OCI-LY1 (cell line): Measurements from ENCODE around the gene SLC25A26.

ENCODE experiments used
- H2AFZ ChIP-seq: fragments of 200-600 bp; sonication (generic), shearing (Covaris generic); 2 replicates; pipeline ENCODE4 v1.6.0; 2014; ENCODE audit warnings: antibody characterized with exemption, mild to moderate bottlenecking, low read length
- H3F3A ChIP-seq: fragments of 200-600 bp; sonication (generic), shearing (Covaris generic); 2 replicates; pipeline ENCODE4 v1.6.0; 2014; ENCODE audit warnings: mild to moderate bottlenecking, antibody characterized with exemption, low read length, moderate library complexity; ENCODE audit not compliant: insufficient read depth
- H3K27ac ChIP-seq: fragments of 200-600 bp; sonication (generic); 2 replicates; pipeline ENCODE4 v1.5.1; 2014; ENCODE audit warnings: low read length, mixed run types, mild to moderate bottlenecking, low read depth; ENCODE audit not compliant: poor library complexity, severe bottlenecking
- H3K27me3 ChIP-seq: fragments of 200-600 bp; sonication (generic); 2 replicates; pipeline ENCODE4 v1.6.0; 2014; ENCODE audit warnings: antibody characterized with exemption, mild to moderate bottlenecking, low read length, moderate library complexity; ENCODE audit not compliant: insufficient read depth
- H3K36me3 ChIP-seq: fragments of 200-600 bp; sonication (generic); 2 replicates; pipeline ENCODE4 v1.6.1; 2014; ENCODE audit warnings: mild to moderate bottlenecking, antibody characterized with exemption, low read length, moderate library complexity, mixed read lengths; ENCODE audit not compliant: insufficient read depth
- H3K4me1 ChIP-seq: fragments of 200-600 bp; sonication (generic); 2 replicates; pipeline ENCODE4 v1.5.1; 2014; ENCODE audit warnings: mild to moderate bottlenecking, low read length, moderate library complexity; ENCODE audit not compliant: insufficient read depth, severe bottlenecking
- H3K4me2 ChIP-seq: fragments of 200-600 bp; sonication (generic), shearing (Covaris generic); 2 replicates; pipeline ENCODE4 v1.6.1; 2014; ENCODE audit warnings: low read length
- H3K4me3 ChIP-seq: fragments of 200-600 bp; sonication (generic); 2 replicates; pipeline ENCODE4 v1.5.1; 2014; ENCODE audit warnings: low read length, low read depth, mild to moderate bottlenecking, mixed read lengths; ENCODE audit not compliant: poor library complexity, severe bottlenecking
- H3K79me2 ChIP-seq: fragments of 200-600 bp; shearing (Covaris generic); 2 replicates; pipeline ENCODE4 v1.6.1; 2016; ENCODE audit warnings: mixed run types, low read length, mixed read lengths; ENCODE audit not compliant: insufficient read depth
- H3K9ac ChIP-seq: fragments of 200-600 bp; sonication (generic), shearing (Covaris generic); 2 replicates; pipeline ENCODE4 v1.6.1; 2014; ENCODE audit warnings: mild to moderate bottlenecking, low read length, mixed read lengths
- H3K9me2 ChIP-seq: fragments of 200-600 bp; sonication (generic), shearing (Covaris generic); 2 replicates; pipeline ENCODE4 v1.6.1; 2014; ENCODE audit warnings: low read depth, mild to moderate bottlenecking, low read length, mixed read lengths
- H3K9me3 ChIP-seq: fragments of 200-600 bp; shearing (Covaris generic); 2 replicates; pipeline ENCODE4 v1.6.1; 2014; ENCODE audit warnings: low read length, mixed read lengths
- H4K20me1 ChIP-seq: fragments of 200-600 bp; sonication (generic), shearing (Covaris generic); 2 replicates; pipeline ENCODE4 v1.6.0; 2016; ENCODE audit warnings: mild to moderate bottlenecking, low read length; ENCODE audit not compliant: insufficient read depth
- EZH2 ChIP-seq: fragments of 200-600 bp; sonication (generic), shearing (Covaris generic); IDR thresholded peaks from 2 replicates; pipeline ENCODE4 v1.8.0; 2017; ENCODE audit warnings: borderline replicate concordance, mixed run types, mild to moderate bottlenecking, antibody characterized with exemption, low read length, moderate library complexity, mixed read lengths
- TF ChIP-seq, protein P1 (sequence below): fragments of 200-600 bp; sonication (generic), shearing (Covaris generic); IDR thresholded peaks from 2 replicates; pipeline ENCODE4 v1.5.1; 2017; ENCODE audit warnings: mild to moderate bottlenecking, antibody characterized with exemption, low read length, moderate library complexity, mixed read lengths

SLC25A26 gene

DNA sequence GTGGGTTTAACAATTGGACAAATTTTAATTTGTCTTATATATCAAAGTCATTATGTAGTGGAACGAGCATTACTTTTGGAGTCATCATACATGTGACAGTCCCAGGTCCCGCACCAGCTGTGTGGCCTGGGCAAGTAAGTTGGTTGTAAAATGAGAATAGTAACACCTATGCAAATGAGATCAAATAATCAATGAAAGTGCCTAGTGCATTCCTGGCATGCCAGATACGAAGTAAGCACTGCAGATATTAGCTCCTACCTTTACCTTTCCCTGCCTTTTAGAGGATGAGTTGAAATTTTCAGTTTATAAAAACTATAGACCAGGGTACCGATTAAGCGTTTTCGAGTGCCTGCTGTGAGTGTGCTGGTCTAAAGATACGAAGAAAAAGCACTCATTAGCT is 145.9 kb downstream of the SLC25A26 start:
- Histone ChIP-seq H3K4me3 (no peak overlapping the region), H3K9me3 (no peaks in the 10 kb centered on the region), H2AFZ (no peak overlapping the region), H3K36me3 (no peaks in the 10 kb centered on the region), H4K20me1 (no peaks in the 10 kb centered on the region), H3K4me2 (no peak overlapping the region), H3F3A (no peaks in the 10 kb centered on the region), H3K27ac (no peak overlapping the region), H3K27me3 (no peaks in the 10 kb centered on the region), H3K79me2 (no peaks in the 10 kb centered on the region), H3K4me1 (no peaks in the 10 kb centered on the region), H3K9ac (no peak overlapping the region), H3K9me2 (no peaks in the 10 kb centered on the region)
- TF ChIP-seq EZH2: no peak
- TF ChIP-seq, protein P1, sequence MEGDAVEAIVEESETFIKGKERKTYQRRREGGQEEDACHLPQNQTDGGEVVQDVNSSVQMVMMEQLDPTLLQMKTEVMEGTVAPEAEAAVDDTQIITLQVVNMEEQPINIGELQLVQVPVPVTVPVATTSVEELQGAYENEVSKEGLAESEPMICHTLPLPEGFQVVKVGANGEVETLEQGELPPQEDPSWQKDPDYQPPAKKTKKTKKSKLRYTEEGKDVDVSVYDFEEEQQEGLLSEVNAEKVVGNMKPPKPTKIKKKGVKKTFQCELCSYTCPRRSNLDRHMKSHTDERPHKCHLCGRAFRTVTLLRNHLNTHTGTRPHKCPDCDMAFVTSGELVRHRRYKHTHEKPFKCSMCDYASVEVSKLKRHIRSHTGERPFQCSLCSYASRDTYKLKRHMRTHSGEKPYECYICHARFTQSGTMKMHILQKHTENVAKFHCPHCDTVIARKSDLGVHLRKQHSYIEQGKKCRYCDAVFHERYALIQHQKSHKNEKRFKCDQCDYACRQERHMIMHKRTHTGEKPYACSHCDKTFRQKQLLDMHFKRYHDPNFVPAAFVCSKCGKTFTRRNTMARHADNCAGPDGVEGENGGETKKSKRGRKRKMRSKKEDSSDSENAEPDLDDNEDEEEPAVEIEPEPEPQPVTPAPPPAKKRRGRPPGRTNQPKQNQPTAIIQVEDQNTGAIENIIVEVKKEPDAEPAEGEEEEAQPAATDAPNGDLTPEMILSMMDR: no peak

DNA sequence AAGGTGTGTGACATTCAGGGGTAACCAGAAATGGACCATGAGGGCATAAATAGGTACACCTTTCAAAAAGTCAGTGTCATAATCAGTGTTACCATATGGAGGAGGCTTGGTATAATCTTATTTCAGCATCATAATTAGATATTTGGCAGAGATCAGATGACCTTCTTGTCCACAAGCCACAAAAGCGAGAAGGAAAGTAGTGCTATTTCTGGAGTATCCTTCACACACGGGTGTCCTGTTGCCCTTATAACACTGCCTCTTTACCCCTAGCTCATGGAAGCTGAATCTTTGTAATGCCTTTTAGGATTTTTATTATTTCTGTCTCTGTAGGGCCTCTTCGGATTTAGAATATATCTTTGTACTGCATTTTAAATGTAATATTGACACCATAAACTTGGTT is 147.2 kb downstream of the SLC25A26 start:
- Histone ChIP-seq H3K9ac (no peak overlapping the region), H3K4me3 (no peak overlapping the region), H3K27me3 (no peaks in the 10 kb centered on the region), H3K27ac (no peak overlapping the region), H3K9me3 (no peaks in the 10 kb centered on the region), H3K4me1 (no peaks in the 10 kb centered on the region), H3F3A (no peaks in the 10 kb centered on the region), H2AFZ (no peak overlapping the region), H4K20me1 (no peaks in the 10 kb centered on the region), H3K9me2 (no peaks in the 10 kb centered on the region), H3K36me3 (no peaks in the 10 kb centered on the region), H3K4me2 (no peak overlapping the region), H3K79me2 (no peaks in the 10 kb centered on the region)
- no peak for TF ChIP-seq EZH2
- TF ChIP-seq, protein P1: no peak

DNA sequence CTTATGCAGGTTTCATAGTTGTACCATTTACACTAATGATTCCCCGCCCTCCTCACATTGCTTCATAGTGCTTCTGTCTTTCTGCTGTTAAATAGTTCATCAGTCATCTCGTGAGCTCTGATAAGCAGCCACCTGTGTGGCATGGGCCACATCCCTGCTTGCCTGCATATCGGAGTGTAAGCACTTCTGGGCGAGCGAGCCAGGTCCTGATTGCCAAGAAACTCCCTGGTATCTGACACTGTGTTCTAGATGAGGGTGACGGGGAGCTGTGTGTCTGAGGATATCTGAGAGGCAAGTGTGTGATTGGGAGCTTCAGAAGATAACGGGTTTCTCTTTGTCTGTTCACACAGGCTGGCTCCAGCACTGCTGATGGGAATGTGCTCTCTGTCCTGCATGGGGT is 149.4 kb downstream of the SLC25A26 start:
- Histone ChIP-seq H3K9ac (no peak overlapping the region), H3K27ac (no peak overlapping the region), H3K36me3 (no peaks in the 10 kb centered on the region), H3K27me3 (no peaks in the 10 kb centered on the region), H3K4me3 (no peak overlapping the region), H2AFZ (no peak overlapping the region), H3K9me3 (no peaks in the 10 kb centered on the region), H3K9me2 (no peaks in the 10 kb centered on the region), H3K4me2 (no peak overlapping the region), H3F3A (no peaks in the 10 kb centered on the region), H3K79me2 (no peaks in the 10 kb centered on the region), H3K4me1 (no peaks in the 10 kb centered on the region), H4K20me1 (no peaks in the 10 kb centered on the region)
- TF ChIP-seq EZH2: no peak
- TF ChIP-seq, protein P1: no peak
